ENCODE measurements around the gene GRM8.

GRM8 gene

DNA sequence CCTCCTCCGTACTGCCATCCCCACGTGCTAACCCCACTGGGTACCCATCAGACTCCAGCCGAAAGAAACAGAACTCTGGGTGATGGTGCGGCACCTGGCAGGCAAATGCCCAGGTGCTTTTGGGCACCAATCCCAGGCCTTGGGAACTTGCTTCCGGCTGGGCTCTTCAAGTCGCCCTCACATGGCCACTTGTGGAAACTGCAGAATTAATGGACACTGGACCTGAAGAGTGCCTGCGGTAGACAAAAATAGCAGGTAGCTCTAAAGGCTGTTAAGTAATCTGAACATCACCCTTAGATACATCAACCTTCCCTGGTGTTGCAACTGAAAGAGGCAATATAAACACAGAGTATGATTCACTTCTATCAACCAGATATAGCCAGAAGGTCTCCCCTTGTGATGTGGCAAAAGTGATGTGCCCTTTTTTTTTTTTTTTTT, 644.4 kb downstream of the GRM8 start:
- Mint-ChIP-seq H3K27me3 (ENCODE audit: low read depth) (no peaks in the 10 kb centered on the region), H3K4me3 (no peak overlapping the region), H3K27ac (no peak overlapping the region), H3K4me1 (ENCODE audit: low read depth) (no peaks in the 10 kb centered on the region), H3K36me3 (ENCODE audit: low read depth) (no peaks in the 10 kb centered on the region), H3K9me3 (no peaks in the 10 kb centered on the region)

- Mint-ChIP-seq H3K9me3 (no peaks in the 10 kb centered on the region), H3K4me3 (no peak overlapping the region), H3K4me1 (ENCODE audit: low read depth) (no peaks in the 10 kb centered on the region), H3K27me3 (ENCODE audit: low read depth) (no peaks in the 10 kb centered on the region), H3K27ac (no peak overlapping the region), H3K36me3 (ENCODE audit: low read depth) (no peaks in the 10 kb centered on the region)
Measured at GRCh38 chr7:126606331-126606730, 646.4 kb downstream of the GRM8 start.

GRCh38 chr7:126605553-126605952, 647.2 kb downstream of the GRM8 start:
- no peaks in the 10 kb centered on the region for H3K36me3 Mint-ChIP-seq (ENCODE audit: low read depth)
- H3K9me3 Mint-ChIP-seq = no peaks in the 10 kb centered on the region
- H3K4me3 Mint-ChIP-seq = no peak overlapping the region
- no peaks in the 10 kb centered on the region for H3K27me3 Mint-ChIP-seq (ENCODE audit: low read depth)
- H3K27ac Mint-ChIP-seq = no peak overlapping the region
- H3K4me1 Mint-ChIP-seq (ENCODE audit: low read depth) = no peaks in the 10 kb centered on the region

GRCh38 chr7:126605056-126605455, 647.7 kb downstream of the GRM8 start:
- H3K4me3 Mint-ChIP-seq = no peak overlapping the region
- no peaks in the 10 kb centered on the region for H3K4me1 Mint-ChIP-seq (ENCODE audit: low read depth)
- no peaks in the 10 kb centered on the region for H3K27me3 Mint-ChIP-seq (ENCODE audit: low read depth)
- H3K36me3 Mint-ChIP-seq (ENCODE audit: low read depth) = no peaks in the 10 kb centered on the region
- no peaks in the 10 kb centered on the region for H3K9me3 Mint-ChIP-seq
- no peak overlapping the region for H3K27ac Mint-ChIP-seq

- Mint-ChIP-seq H3K4me3 (no peak overlapping the region), H3K4me1 (ENCODE audit: low read depth) (no peaks in the 10 kb centered on the region), H3K9me3 (peaks cover 10% of the 10 kb centered on the region), H3K27ac (no peak overlapping the region), H3K36me3 (ENCODE audit: low read depth) (no peaks in the 10 kb centered on the region), H3K27me3 (ENCODE audit: low read depth) (no peaks in the 10 kb centered on the region)
Measured at GRCh38 chr7:126589068-126589684, 663.6 kb downstream of the GRM8 start.

DNA sequence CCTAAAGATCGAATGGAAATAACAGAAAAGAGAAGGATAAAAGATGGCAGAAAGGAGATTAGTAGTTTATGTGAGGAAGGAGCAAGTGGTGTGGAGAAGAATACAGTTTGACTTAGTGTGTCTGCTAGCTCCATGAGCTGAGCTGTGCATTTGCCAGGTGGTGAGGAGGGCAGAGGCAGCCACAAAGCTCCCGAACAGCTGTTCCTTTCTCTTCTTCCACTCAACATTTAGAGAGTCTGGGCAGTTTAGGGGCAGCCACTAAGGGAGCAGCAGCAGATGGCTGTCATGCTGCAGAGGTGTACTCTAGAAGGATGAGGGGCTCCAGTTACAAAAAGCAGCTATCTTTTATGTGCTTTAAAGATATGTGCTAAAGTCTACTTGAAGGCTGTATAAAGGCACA, 674.4 kb downstream of the GRM8 start:
- Mint-ChIP-seq H3K27me3 (ENCODE audit: low read depth) (no peaks in the 10 kb centered on the region), H3K27ac (no peak overlapping the region), H3K9me3 (no peaks in the 10 kb centered on the region), H3K4me1 (ENCODE audit: low read depth) (no peaks in the 10 kb centered on the region), H3K4me3 (no peak overlapping the region), H3K36me3 (ENCODE audit: low read depth) (no peaks in the 10 kb centered on the region)

DNA sequence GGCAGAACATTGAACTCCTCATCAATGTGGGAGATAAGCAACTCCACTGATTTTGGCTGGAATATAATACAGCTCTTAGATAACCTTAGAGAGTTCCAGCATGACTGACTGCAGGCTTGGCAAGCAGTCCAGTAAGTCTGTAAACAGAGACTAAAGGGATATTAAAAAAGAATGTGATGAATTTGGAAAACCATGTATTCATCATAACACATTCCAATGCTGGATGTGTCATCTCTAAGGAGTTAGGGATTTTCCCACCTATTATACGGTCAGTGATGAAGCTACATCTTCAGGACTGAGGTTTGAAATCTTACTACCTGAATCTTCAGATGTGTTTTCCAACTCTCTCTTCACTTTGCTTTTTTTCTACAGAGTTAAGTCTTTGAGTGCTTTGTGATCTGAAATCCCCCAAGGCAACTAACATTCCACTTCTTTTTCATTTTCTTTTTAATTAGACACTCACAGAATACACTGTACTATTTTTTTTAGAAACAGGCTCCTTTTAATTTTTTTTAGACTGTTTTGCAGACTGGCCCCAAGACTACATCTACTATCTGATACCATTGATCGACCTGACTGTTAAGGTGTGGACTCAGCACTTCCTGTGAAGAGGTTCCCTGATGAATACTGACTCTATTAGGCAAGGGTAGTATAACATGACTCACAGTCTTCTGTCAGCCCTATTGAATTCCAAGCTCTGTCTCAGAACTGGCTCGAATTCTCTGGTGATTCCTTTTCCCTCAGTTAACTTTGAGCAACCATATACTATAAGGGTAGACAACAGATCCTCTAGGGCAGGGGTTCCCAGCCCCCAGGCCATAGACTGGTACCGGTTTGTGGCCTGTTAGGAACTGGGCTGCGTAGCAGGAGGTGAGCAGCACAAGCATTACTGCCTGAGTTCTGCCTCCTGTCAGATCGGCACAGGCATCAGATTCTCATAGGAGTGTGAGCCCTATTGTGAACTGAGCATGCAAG, 678.2 kb downstream of the GRM8 start:
- H3K9me3 Mint-ChIP-seq = no peaks in the 10 kb centered on the region
- H3K4me3 Mint-ChIP-seq = no peak overlapping the region
- no peak overlapping the region for H3K27ac Mint-ChIP-seq
- H3K27me3 Mint-ChIP-seq (ENCODE audit: low read depth) = no peaks in the 10 kb centered on the region
- H3K4me1 Mint-ChIP-seq (ENCODE audit: low read depth) = no peaks in the 10 kb centered on the region
- no peaks in the 10 kb centered on the region for H3K36me3 Mint-ChIP-seq (ENCODE audit: low read depth)

GRCh38 chr7:126570845-126571244, 681.9 kb downstream of the GRM8 start:
- no peak overlapping the region for H3K27ac Mint-ChIP-seq
- no peak overlapping the region for H3K4me3 Mint-ChIP-seq
- peaks cover 4% of the 10 kb centered on the region for H3K9me3 Mint-ChIP-seq
- H3K4me1 Mint-ChIP-seq (ENCODE audit: low read depth) = no peaks in the 10 kb centered on the region
- H3K27me3 Mint-ChIP-seq (ENCODE audit: low read depth) = no peaks in the 10 kb centered on the region
- no peaks in the 10 kb centered on the region for H3K36me3 Mint-ChIP-seq (ENCODE audit: low read depth)

- Mint-ChIP-seq H3K36me3 (ENCODE audit: low read depth) (no peaks in the 10 kb centered on the region), H3K27ac (no peak overlapping the region), H3K4me1 (ENCODE audit: low read depth) (no peaks in the 10 kb centered on the region), H3K27me3 (ENCODE audit: low read depth) (no peaks in the 10 kb centered on the region), H3K9me3 (peaks cover 4% of the 10 kb centered on the region), H3K4me3 (no peak overlapping the region)
Measured at GRCh38 chr7:126569402-126569801, 683.3 kb downstream of the GRM8 start.

DNA sequence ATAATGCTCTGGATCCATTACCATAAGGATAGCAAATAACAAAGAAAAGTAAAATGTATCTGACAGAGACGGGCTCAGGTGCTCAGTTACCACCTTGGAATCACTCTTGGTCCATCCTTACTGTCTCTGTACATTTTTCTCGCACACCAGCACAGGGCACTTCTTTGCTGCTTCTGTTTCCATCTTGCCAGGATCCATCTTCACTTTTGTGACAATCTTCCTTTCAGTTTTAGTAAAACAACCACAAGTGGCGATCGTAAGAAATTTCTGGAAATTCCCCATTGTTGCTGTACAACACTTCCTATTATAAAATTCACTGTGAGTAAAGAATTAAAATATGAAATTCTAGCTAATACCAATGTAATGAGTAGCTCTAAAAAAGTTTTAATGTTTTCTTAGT, 695.5 kb downstream of the GRM8 start:
- Mint-ChIP-seq H3K27ac (no peak overlapping the region), H3K4me3 (no peak overlapping the region), H3K9me3 (no peaks in the 10 kb centered on the region), H3K27me3 (ENCODE audit: low read depth) (no peaks in the 10 kb centered on the region), H3K36me3 (ENCODE audit: low read depth) (no peaks in the 10 kb centered on the region), H3K4me1 (ENCODE audit: low read depth) (no peaks in the 10 kb centered on the region)

DNA sequence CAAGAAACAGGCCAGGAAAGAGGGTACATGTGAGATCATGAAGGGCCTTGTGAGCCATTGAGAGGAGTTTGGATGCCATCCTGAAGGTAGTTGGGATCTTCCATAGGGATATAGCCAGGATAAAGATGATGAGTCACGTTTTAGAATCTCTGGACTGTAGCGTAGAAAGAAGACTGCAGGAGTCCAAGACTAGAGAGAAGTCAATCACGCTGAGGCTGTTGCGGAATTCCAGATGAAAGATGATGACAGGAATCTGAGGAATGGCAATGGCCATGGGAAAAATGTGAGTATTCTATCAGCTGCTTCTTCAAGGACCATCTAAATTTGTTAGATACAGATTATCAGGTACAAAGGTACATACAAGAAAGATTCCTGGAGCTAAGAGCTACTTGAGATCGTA, 711.3 kb downstream of the GRM8 start:
- no peaks in the 10 kb centered on the region for H3K36me3 Mint-ChIP-seq (ENCODE audit: low read depth)
- no peaks in the 10 kb centered on the region for H3K27me3 Mint-ChIP-seq (ENCODE audit: low read depth)
- H3K9me3 Mint-ChIP-seq = peaks cover 3% of the 10 kb centered on the region
- H3K4me3 Mint-ChIP-seq = no peak overlapping the region
- H3K27ac Mint-ChIP-seq = no peak overlapping the region
- H3K4me1 Mint-ChIP-seq (ENCODE audit: low read depth) = no peaks in the 10 kb centered on the region

GRCh38 chr7:126535176-126535575, 717.6 kb downstream of the GRM8 start:
- H3K27ac Mint-ChIP-seq = no peak overlapping the region
- peaks cover 3% of the 10 kb centered on the region for H3K9me3 Mint-ChIP-seq
- no peaks in the 10 kb centered on the region for H3K36me3 Mint-ChIP-seq (ENCODE audit: low read depth)
- no peaks in the 10 kb centered on the region for H3K4me1 Mint-ChIP-seq (ENCODE audit: low read depth)
- no peaks in the 10 kb centered on the region for H3K27me3 Mint-ChIP-seq (ENCODE audit: low read depth)
- no peak overlapping the region for H3K4me3 Mint-ChIP-seq

GRCh38 chr7:126533715-126534114, 719.0 kb downstream of the GRM8 start:
- H3K36me3 Mint-ChIP-seq (ENCODE audit: low read depth) = no peaks in the 10 kb centered on the region
- H3K4me3 Mint-ChIP-seq = no peak overlapping the region
- H3K27ac Mint-ChIP-seq = no peak overlapping the region
- H3K27me3 Mint-ChIP-seq (ENCODE audit: low read depth) = no peaks in the 10 kb centered on the region
- H3K9me3 Mint-ChIP-seq = peaks cover 3% of the 10 kb centered on the region
- H3K4me1 Mint-ChIP-seq (ENCODE audit: low read depth) = no peaks in the 10 kb centered on the region

- Mint-ChIP-seq H3K4me3 (no peak overlapping the region), H3K27ac (no peak overlapping the region), H3K27me3 (ENCODE audit: low read depth) (no peaks in the 10 kb centered on the region), H3K4me1 (ENCODE audit: low read depth) (no peaks in the 10 kb centered on the region), H3K36me3 (ENCODE audit: low read depth) (no peaks in the 10 kb centered on the region), H3K9me3 (no peaks in the 10 kb centered on the region)
Measured at GRCh38 chr7:126529833-126530232, 722.9 kb downstream of the GRM8 start.

GRCh38 chr7:126529254-126529653, 723.5 kb downstream of the GRM8 start:
- Mint-ChIP-seq H3K4me3 (no peak overlapping the region), H3K36me3 (ENCODE audit: low read depth) (no peaks in the 10 kb centered on the region), H3K4me1 (ENCODE audit: low read depth) (no peaks in the 10 kb centered on the region), H3K9me3 (no peaks in the 10 kb centered on the region), H3K27me3 (ENCODE audit: low read depth) (no peaks in the 10 kb centered on the region), H3K27ac (no peak overlapping the region)

All from T-helper 1 cell treated with Interleukin-12 subunit alpha and Interleukin-12 subunit beta and Interleukin-4 antibody, amounts not matched to agents 30 μg/mL and 1 μg/mL, for 36 hours (primary cell).